ENCODE data around the gene NOS1. TPM values are rescaled to one million over a fixed set of nuclear protein-coding genes. Genes with fewer than 3 reads are reported as not detected.

The NOS1 gene
- total and polyA plus RNA-seq, 2 of the 8 experiments (the other 6 are each of a cell fraction or from before 2014, with no cell fraction given), result 1.5 to 2.0 TPM

GRCh38 chr12:117188961-117189724 lies 172.3 kb downstream of the NOS1 start:
- peaks cover 13% of the 10 kb centered on the region; the same call in 1 of the 2 replicates for H3K23me2 ChIP-seq (ENCODE audit: low read depth, low read length)
- H2BK120ac ChIP-seq (replicated peaks; ENCODE audit: low read depth, low read length), result no peak overlapping the region
- H3K36me3 ChIP-seq (ENCODE audit: control insufficient read depth in 2 of 4, insufficient read depth in 4 of 4, low read length in 3 of 4), result peaks cover 5 to 29% (median 20%) of the 10 kb centered on the region in 4 experiments; a peak in 6 of 8 replicates
- peak overlapping the region; percentile 61; the same call in 1 of the 2 replicates for H3K27ac ChIP-seq (ENCODE audit: low read depth, low read length)
- DNase-seq (ENCODE audit: low read depth in 1 of 2, low spot score in 2 of 2) (no peak), FAIRE-seq (no peak)
- H2BK15ac ChIP-seq (ENCODE audit: low read length), result no peak overlapping the region
- H3K27me3 ChIP-seq (replicated peaks in 1 of 4; ENCODE audit: control insufficient read depth in 3 of 4, extremely low read depth in 1 of 4, insufficient read depth in 3 of 4, low read length in 3 of 4), result peaks cover 0 to 2% (median 0%) of the 10 kb centered on the region in 4 experiments; a peak in 1 of 7 replicates
- no peak overlapping the region for H2BK5ac ChIP-seq (ENCODE audit: low read depth, low read length)
- no peaks in the 10 kb centered on the region for H3K9me3 ChIP-seq (ENCODE audit: insufficient read depth in 2 of 2, low read depth in 1 of 2, low read length in 1 of 2)
- H3K18ac ChIP-seq (ENCODE audit: extremely low read depth, low read length), result no peak overlapping the region
- H4K91ac ChIP-seq (replicated peaks; ENCODE audit: insufficient read length, low read length), result peak overlapping the region; percentile 35
- peaks cover 8% of the 10 kb centered on the region for H3K79me1 ChIP-seq (ENCODE audit: low read depth, low read length)
- ChIA-PET POLR2A (ENCODE audit: partially characterized antibody) (interaction anchor here (0.8 to 1.2 kb wide), 5 partner anchors 11 to 21 kb away, joined by 3 to 5 read pairs (median 4); no protein-coding TSS in a partner anchor), CTCF (ENCODE audit: partially characterized antibody) (interaction anchor here (1.0 kb wide), 1 partner anchor 13 kb away, joined by 3 read pairs; no protein-coding TSS in a partner anchor)
- H3K9ac ChIP-seq (replicated peaks in 1 of 4; ENCODE audit: extremely low read depth in 1 of 4, low read depth in 3 of 4, low read length in 3 of 4), result peak overlapping the region; percentile 62 to 96 (median 77)
- no peak overlapping the region for H3K4ac ChIP-seq (replicated peaks; ENCODE audit: insufficient read length, low read depth, low read length)
- H3K14ac ChIP-seq (ENCODE audit: insufficient read length), result no peak overlapping the region
- H2AK5ac ChIP-seq (ENCODE audit: low read depth, low read length), result 0 out of 2 replicates have a peak overlapping the region, but pooled peaks have one; percentile 86
- H3K56ac ChIP-seq (replicated peaks; ENCODE audit: insufficient read length, low read depth, low read length), result no peak overlapping the region
- no peak overlapping the region for H4K5ac ChIP-seq (ENCODE audit: insufficient read length, low read depth, low read length)
- no peak overlapping the region for H2AFZ ChIP-seq (ENCODE audit: low read length)
- H3K4me1 ChIP-seq (replicated peaks in 1 of 4; ENCODE audit: control insufficient read depth in 3 of 4, insufficient read depth in 4 of 4, low read length in 3 of 4), result peaks cover 2 to 9% (median 4%) of the 10 kb centered on the region in 4 experiments; a peak in 5 of 7 replicates
- H3K4me3 ChIP-seq (ENCODE audit: extremely low read depth in 1 of 4, insufficient read depth in 2 of 4, low read depth in 3 of 4, low read length in 4 of 4), result peak overlapping the region; percentile 91 to 99 (median 98)
- TF ChIP-seq SAP30 (IDR thresholded peaks at IDR 0.05; ENCODE audit: insufficient read depth, insufficient replicate concordance, low read length) (peak; percentile 5), CBX5 (IDR thresholded peaks at IDR 0.05; ENCODE audit: low read depth, low read length) (no peak), KDM1A (IDR thresholded peaks at IDR 0.05; ENCODE audit: borderline replicate concordance, low read length) (peak; percentile 53; the same call in 1 of the 2 replicates)
- no peak overlapping the region for H3K23ac ChIP-seq (ENCODE audit: insufficient read length)
- peak overlapping the region; percentile 92 to 100 for H3K4me2 ChIP-seq (ENCODE audit: insufficient read depth in 1 of 2, low read depth in 2 of 2, low read length in 2 of 2)
- H3K79me2 ChIP-seq (ENCODE audit: control insufficient read depth in 1 of 2, insufficient read depth in 2 of 2, low read length in 2 of 2), result peaks cover 7 to 39% of the 10 kb centered on the region in 2 experiments; a peak in 3 of 4 replicates
- H4K20me1 ChIP-seq (replicated peaks in 1 of 2; ENCODE audit: control insufficient read depth in 1 of 2, insufficient read depth in 2 of 2, low read length in 2 of 2), result peaks cover 0 to 10% of the 10 kb centered on the region in 2 experiments
- H2BK20ac ChIP-seq (ENCODE audit: low read length), result no peak overlapping the region
- H4K8ac ChIP-seq (ENCODE audit: extremely low read depth, insufficient read depth, low read length), result peak overlapping the region; percentile 81; the same call in 1 of the 2 replicates
- H2BK12ac ChIP-seq (ENCODE audit: low read depth, low read length), result peak overlapping the region; percentile 75; the same call in 1 of the 2 replicates
- WGBS, 2 experiments (ENCODE audit: extremely low coverage in 1 of 2, insufficient coverage in 1 of 2, insufficient read length in 1 of 2, insufficient replicate concordance in 2 of 2, low coverage in 1 of 2, low lambda C conversion rate in 2 of 2, missing lambda C conversion rate in 1 of 2), result 21% methylated on average over 25 of the region's 25 CpGs; no CpG with 5 or more reads in 1 of the 2 experiments

All from H1 (cell line).